ENCODE measurements around the gene FOXJ1.

The FOXJ1 gene

GRCh38 chr17:76160896-76161528, 20.0 kb upstream of the FOXJ1 start:
- DNase-seq = no peak

GRCh38 chr17:76159157-76159556, 18.1 kb upstream of the FOXJ1 start:
- no peak for DNase-seq

- DNase-seq = no peak
These were observed 16.7 kb upstream of the FOXJ1 start for GRCh38 chr17:76157759-76158158.

DNA sequence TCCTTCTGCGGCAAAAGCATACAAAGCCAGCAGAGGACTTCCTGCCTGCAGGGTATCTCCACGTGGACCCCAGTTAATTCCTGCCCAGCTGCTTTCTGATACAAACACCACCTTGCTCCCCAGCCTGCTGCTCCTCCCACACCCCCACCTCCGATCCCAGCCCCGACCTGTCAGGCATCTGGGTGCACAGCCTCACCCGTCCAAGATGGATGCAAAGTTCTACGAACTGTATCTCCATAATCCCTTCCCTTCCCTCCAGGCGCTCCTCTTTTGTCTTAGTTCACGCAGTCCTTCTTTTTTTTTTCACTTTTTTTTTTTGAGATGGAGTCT, 15.6 kb upstream of the FOXJ1 start:
- no peak for DNase-seq

- no peak for DNase-seq
These were observed 15.1 kb upstream of the FOXJ1 start for GRCh38 chr17:76155988-76156661.

GRCh38 chr17:76154936-76155845, 14.1 kb upstream of the FOXJ1 start:
- no peak for DNase-seq

GRCh38 chr17:76154292-76154691, 13.2 kb upstream of the FOXJ1 start:
- no peak for DNase-seq

DNA sequence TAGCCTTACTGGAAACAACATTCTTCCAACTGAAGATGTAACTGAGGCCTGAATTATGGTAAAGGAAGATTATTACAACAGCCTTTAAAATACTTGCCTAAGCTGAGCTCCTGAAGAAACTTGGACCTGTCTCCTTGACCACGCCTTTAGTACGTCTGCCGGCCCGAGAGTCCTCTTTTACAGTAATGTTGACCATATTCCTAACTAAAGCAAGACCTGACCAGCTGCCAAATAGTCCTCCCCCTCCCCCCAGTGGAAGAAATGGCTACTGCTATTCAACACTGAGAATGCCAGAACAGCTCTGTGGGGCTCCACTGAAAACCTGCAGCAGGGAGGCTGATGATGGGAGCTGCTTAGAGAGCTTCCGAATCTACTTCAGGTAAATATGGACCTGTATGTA, 12.6 kb upstream of the FOXJ1 start:
- no peak for DNase-seq

DNA sequence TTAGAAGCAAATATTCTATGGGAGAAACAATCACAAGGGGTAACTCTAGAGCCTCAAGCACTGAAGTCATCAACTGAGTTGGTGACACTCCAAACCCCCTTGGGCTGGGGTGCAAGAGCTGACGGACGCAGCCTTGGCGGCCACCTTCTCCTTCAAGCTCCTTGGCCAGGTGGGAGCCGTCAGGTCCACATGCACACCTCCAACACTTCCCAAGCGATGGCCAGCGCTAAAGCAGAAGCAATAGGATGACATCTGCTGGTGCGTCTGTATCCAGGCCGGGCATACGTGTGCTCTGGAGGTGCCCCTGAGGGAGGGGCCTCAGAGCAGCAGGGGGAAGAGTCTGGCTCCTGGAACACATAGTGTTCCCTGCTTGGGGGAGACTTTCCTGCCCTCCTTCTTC, 12.2 kb upstream of the FOXJ1 start:
- no peak for DNase-seq

- no peak for DNase-seq
These were observed 11.5 kb upstream of the FOXJ1 start for GRCh38 chr17:76152591-76152990.

GRCh38 chr17:76151896-76152454, 10.9 kb upstream of the FOXJ1 start:
- no peak for DNase-seq

DNA sequence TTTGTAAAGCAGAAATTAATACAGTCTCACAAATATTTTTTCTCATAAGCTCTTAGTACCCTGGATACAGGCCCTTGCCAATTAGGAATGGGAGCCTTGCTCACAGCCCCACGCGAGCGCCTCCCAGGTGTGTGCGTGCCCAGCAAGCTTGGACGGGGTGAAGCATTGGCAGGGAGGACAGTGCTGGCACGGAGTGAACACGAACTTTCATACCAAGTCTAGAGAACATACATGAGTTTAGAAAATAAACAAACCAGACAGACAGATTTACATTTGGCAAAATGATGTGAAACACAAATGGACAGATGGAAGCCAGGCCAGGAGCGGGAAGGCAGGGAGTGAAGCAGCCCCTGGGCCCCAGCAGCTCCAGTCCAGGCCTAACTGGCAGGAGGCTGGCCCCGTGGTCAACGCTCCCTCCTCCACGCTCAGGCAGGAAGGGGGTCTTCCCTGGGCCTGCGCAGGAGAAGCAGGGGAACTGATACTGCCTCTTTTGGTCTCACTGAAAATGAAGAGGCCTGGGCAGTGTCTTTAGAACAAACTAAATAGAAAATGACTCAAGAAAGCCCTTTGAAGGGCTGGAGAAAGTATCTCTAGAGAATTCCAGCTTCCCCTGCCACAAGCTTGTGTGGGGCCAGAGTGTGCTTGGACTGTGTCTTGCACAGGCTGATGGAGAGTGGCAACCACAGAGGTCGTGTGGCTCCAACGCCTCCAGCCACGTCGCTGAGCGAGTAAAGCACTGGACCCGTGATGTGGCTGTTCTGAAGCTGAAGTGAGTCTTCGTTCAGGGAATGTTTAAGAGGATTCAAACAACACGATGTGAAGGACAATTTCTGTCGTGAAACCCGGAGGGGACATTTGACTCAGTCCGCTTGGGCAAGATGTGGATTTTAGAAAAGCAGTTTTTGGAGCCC, 9.9 kb upstream of the FOXJ1 start:
- DNase-seq = no peak

- DNase-seq = no peak
These were observed 8.2 kb upstream of the FOXJ1 start for GRCh38 chr17:76149214-76149613.

DNA sequence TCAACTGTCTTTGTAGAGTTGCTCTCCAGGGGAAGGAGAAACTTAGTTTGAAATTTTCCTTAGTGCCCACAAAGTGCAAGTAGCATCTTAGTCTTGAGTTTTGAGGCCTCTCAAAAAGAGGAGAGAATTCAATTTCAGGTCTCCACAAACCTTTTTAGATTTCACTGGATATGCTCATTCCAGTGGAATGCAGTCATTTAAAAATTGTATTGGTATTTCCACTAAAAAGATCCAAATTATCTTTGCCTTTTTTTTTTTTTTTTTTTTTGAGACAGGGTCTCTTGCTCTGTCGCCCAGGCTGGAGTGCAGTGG, 6.9 kb upstream of the FOXJ1 start:
- DNase-seq = no peak

GRCh38 chr17:76147211-76148014, 6.4 kb upstream of the FOXJ1 start:
- no peak for DNase-seq

GRCh38 chr17:76146053-76146851, 5.2 kb upstream of the FOXJ1 start:
- no peak for DNase-seq

DNA sequence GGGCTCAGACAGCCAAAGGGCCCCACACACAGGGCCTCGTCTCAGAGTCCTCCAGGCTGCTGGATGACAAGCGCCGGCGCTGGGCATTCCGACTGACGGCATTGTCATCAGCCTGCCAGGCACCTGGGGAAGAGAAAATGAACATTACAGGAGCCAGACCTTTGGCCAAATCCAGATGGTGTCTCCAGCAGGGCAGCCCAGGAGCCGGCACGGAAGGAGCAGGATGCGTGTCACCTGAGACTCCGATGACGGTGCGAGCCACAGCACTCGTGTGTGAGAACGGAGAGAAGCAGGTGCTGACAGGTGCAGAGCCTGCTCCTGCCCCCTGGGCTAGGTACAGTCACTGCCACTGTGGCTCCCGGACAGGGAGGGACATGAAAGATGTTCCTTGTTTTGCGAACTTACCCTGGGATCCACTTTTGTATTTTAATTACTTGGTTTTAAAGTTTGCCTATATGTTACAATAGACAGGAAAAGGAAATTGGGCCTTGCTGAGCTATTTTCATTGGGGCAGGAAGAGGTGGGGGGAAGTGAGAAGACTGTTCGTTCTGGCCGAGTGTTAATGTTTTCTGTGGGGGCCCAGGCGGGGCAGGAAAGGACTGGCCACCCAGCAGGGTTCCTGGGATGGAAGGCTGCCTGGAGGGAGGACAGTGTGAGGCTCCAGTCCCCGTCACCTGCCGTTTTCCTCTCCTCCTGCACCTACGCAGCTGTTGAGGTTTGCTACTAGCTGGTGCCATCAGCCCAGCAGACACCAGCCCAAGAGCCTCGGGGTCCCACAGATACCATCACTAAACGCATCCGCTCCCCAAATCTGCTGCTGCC, 4.4 kb upstream of the FOXJ1 start:
- no peak for DNase-seq

DNA sequence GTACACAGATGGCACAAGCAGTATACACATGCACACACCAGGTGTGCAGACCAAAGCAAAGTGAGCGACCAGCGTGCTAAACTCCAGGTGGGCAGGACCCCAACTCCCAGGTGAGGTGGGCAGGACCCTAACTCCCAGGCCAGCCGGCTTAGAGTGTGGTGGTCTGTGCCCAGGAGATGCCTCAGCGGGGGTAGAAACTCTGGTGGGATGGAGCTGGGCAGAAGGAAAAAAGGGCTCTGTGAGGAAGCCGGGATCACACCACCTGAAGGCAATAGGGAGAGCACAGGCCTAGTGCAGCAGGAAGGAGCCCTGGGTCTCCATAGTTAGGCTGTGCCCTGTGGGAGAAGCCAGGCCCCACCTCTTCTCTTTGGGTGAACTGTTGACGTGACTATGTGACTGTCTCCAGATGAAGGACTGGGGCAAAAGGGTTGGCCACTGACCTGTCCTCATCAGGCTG, 1.6 kb upstream of the FOXJ1 start:
- DNase-seq = no peak

- DNase-seq = no peak
These were observed 1.1 kb upstream of the FOXJ1 start for GRCh38 chr17:76142039-76142584.

Measured in NCI-H1048 (cell line).